Measurements from ENCODE around the gene PRRT1. TPM values are rescaled to one million over a fixed set of nuclear protein-coding genes. Genes with fewer than 3 reads are reported as not detected.
A peak's percentile ranks its signal among the peaks of the same experiment; 100 is the strongest.
"Not testable (repeated sequence)": the region's sequence is repeated elsewhere in the genome, so short reads cannot be mapped to it uniquely, and the experiment has no call there.

The PRRT1 gene
- total and polyA plus RNA-seq, 5 donors from 2014 or later, result 0.13 to 0.55 (median 0.29) TPM; not detected in 1

DNA sequence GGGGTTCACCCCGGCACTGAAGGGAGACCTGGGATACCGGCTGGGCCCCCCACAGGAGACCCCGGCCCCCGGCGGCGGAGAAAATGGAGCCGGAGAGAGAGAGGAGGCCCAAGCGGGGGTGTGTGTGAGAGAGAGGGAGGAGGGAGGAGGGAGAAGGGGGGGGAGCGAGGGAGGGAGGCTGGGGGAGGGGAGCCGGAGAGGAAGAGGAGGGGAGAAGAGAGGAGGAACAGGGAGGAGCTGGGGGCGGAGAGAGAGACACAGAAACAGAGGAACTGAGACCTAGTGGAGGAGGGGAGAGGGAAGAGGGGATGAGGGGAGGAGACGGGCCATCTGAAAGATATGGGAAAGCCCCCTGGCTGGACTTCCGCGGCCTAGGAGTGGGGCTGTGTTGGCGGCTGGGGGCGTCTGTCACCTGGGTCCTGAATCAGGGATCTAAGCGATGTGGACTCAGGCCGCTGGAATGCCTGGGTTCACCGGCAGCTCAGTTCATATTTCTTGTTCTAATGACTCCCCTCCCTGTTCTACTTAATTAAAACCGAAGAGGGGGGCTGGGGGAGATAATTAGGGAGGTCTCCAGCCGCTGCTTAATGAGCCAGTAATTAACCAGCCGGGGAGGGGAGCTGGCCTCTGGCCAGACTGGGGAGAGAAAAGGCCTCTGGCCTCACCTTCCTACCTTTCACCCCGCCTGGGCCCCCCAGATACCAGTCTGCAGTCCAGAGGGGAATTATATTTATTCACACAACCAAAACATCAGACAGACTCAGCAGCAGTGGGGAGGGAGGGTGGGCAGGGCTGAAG, 38.5 kb upstream of the PRRT1 start, which contains the start of gene PBX2:
TSS of gene PBX2 (minus strand) at position 149 of the 798 bp plus-strand sequence. CDS start 287 bp downstream, outside the sequence.
- H3K27me3 ChIP-seq (ENCODE audit: control insufficient read depth, insufficient read depth, low read length), result no peaks in the 10 kb centered on the region
- H3K4me3 ChIP-seq (ENCODE audit: low read depth, low read length), result peak within 1 kb of the TSS; percentile 84
- ATAC-seq (ENCODE audit: low read depth in 2 of 2), result peak; percentile 62 to 71
- DNase-seq, result peak; percentile 76 to 95 (median 76)
- peaks cover 17% of the 10 kb centered on the region for H3K36me3 ChIP-seq (ENCODE audit: control insufficient read depth, insufficient read depth, low read length)
- H3K36me3 Mint-ChIP-seq, result peaks cover 25% of the 10 kb centered on the region
- peak within 1 kb of the TSS; percentile 99 to 100 (median 99) for H3K4me3 Mint-ChIP-seq
- peaks cover 80% of the 10 kb centered on the region for H3K4me1 ChIP-seq (ENCODE audit: control insufficient read depth, insufficient read depth, low read length, poor library complexity, severe bottlenecking)
- H3K4me1 Mint-ChIP-seq, result peaks cover 26 to 68% (median 54%) of the 10 kb centered on the region in 4 donors
- H3K9me3 ChIP-seq (ENCODE audit: control insufficient read depth in 2 of 2, low read length in 2 of 2), result no peaks in the 10 kb centered on the region
- H3K27ac Mint-ChIP-seq, result peak within 1 kb of the TSS; percentile 98 to 99 (median 99)
- H3K9me3 Mint-ChIP-seq, result no peaks in the 10 kb centered on the region
- H3K27ac ChIP-seq (ENCODE audit: insufficient read depth, low read length, poor library complexity, severe bottlenecking), result peak within 1 kb of the TSS; percentile 88
- H3K27me3 Mint-ChIP-seq, result peaks cover 4% of the 10 kb centered on the region

GRCh38 chr6:32189742-32190053, 38.0 kb upstream of the PRRT1 start:
- Histone ChIP-seq H3K27ac (ENCODE audit: insufficient read depth, low read length, poor library complexity, severe bottlenecking) (peak overlapping the region; percentile 88), H3K4me1 (ENCODE audit: control insufficient read depth, insufficient read depth, low read length, poor library complexity, severe bottlenecking) (peaks cover 74% of the 10 kb centered on the region), H3K4me3 (ENCODE audit: low read depth, low read length) (peak overlapping the region; percentile 81), H3K9me3 (ENCODE audit: control insufficient read depth in 2 of 2, low read length in 2 of 2) (no peaks in the 10 kb centered on the region), H3K27me3 (ENCODE audit: control insufficient read depth, insufficient read depth, low read length) (no peaks in the 10 kb centered on the region), H3K36me3 (ENCODE audit: control insufficient read depth, insufficient read depth, low read length) (peaks cover 17% of the 10 kb centered on the region)
- peak overlapping the region; percentile 96 to 99 (median 98) for H3K4me3 Mint-ChIP-seq
- peaks cover 20 to 64% (median 52%) of the 10 kb centered on the region in 4 donors for H3K4me1 Mint-ChIP-seq
- peaks cover 25% of the 10 kb centered on the region for H3K36me3 Mint-ChIP-seq
- peaks cover 4% of the 10 kb centered on the region for H3K27me3 Mint-ChIP-seq
- no peaks in the 10 kb centered on the region for H3K9me3 Mint-ChIP-seq
- no peak for ATAC-seq (ENCODE audit: low read depth in 2 of 2)
- DNase-seq, result no peak
- H3K27ac Mint-ChIP-seq, result peak overlapping the region in 2 of 3 donors; percentile 93 to 99

GRCh38 chr6:32189069-32189741, 37.5 kb upstream of the PRRT1 start:
- peak overlapping the region; percentile 81 for H3K4me3 ChIP-seq (ENCODE audit: low read depth, low read length)
- H3K27ac ChIP-seq (ENCODE audit: insufficient read depth, low read length, poor library complexity, severe bottlenecking), result peak overlapping the region; percentile 88
- peaks cover 17% of the 10 kb centered on the region for H3K36me3 ChIP-seq (ENCODE audit: control insufficient read depth, insufficient read depth, low read length)
- H3K9me3 ChIP-seq (ENCODE audit: control insufficient read depth in 2 of 2, low read length in 2 of 2), result no peaks in the 10 kb centered on the region
- H3K4me1 ChIP-seq (ENCODE audit: control insufficient read depth, insufficient read depth, low read length, poor library complexity, severe bottlenecking), result peaks cover 69% of the 10 kb centered on the region
- Mint-ChIP-seq H3K27ac (peak overlapping the region; percentile 93 to 98 (median 97)), H3K36me3 (peaks cover 25% of the 10 kb centered on the region), H3K27me3 (peaks cover 4% of the 10 kb centered on the region), H3K4me1 (peaks cover 16 to 60% (median 49%) of the 10 kb centered on the region in 4 donors), H3K9me3 (no peaks in the 10 kb centered on the region), H3K4me3 (peak overlapping the region; percentile 94 to 98 (median 96))
- DNase-seq (no peak), ATAC-seq (ENCODE audit: low read depth in 2 of 2) (no peak)
- H3K27me3 ChIP-seq (ENCODE audit: control insufficient read depth, insufficient read depth, low read length), result no peaks in the 10 kb centered on the region

DNA sequence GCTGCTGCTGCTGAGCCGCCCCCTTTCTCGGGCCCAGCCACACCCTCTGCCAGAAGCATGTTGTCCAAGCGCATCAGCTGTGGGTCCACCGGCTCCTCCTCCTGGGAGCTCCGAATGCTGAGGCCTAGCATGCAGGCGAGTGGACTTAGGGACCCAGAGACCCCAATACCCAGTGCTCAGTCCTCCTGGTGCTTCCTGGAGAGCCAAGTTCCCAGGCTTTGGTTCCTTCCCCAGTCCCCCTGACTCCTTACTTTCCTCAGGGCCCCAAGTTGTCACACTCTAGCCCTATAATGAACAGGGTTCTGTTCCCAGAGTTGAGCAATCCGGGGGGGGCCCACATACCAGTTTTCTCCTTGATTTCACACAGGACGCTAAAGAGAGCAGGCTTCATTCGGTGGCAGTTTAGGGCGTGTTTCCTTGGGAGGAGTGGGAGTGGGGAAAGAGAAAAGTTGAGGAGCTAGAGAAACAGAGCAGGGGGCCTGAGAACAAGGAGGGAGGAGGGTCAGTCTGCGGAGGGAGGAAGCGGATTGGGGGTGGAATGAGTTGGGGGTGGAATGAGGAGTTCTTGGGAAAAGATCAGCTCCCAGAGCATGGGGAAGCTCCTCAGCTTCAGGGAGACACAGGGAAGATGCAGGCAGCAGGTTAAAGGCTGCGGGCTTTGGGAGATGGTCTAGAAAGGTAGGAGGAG, 36.8 kb upstream of the PRRT1 start:
- Histone ChIP-seq H3K27ac (ENCODE audit: insufficient read depth, low read length, poor library complexity, severe bottlenecking) (peak overlapping the region; percentile 88), H3K36me3 (ENCODE audit: control insufficient read depth, insufficient read depth, low read length) (peaks cover 21% of the 10 kb centered on the region), H3K9me3 (ENCODE audit: control insufficient read depth in 2 of 2, low read length in 2 of 2) (no peaks in the 10 kb centered on the region), H3K4me1 (ENCODE audit: control insufficient read depth, insufficient read depth, low read length, poor library complexity, severe bottlenecking) (peaks cover 62% of the 10 kb centered on the region), H3K4me3 (ENCODE audit: low read depth, low read length) (peak overlapping the region; percentile 81), H3K27me3 (ENCODE audit: control insufficient read depth, insufficient read depth, low read length) (no peaks in the 10 kb centered on the region)
- ATAC-seq (ENCODE audit: low read depth in 2 of 2) (no peak), DNase-seq (no peak)
- Mint-ChIP-seq H3K4me3 (peak overlapping the region; percentile 94 to 98 (median 96)), H3K27ac (peak overlapping the region; percentile 93 to 98 (median 97)), H3K36me3 (peaks cover 25% of the 10 kb centered on the region), H3K9me3 (no peaks in the 10 kb centered on the region), H3K27me3 (peaks cover 4% of the 10 kb centered on the region), H3K4me1 (peaks cover 10 to 55% (median 43%) of the 10 kb centered on the region in 4 donors)

- H3K9me3 Mint-ChIP-seq; ATAC-seq (ENCODE audit: low read depth in 2 of 2); H3K9me3 ChIP-seq (ENCODE audit: control insufficient read depth in 2 of 2, low read length in 2 of 2); H3K27me3 Mint-ChIP-seq; DNase-seq; H3K27me3 ChIP-seq (ENCODE audit: control insufficient read depth, insufficient read depth, low read length): not testable (repeated sequence)
- Mint-ChIP-seq H3K4me3 (peak overlapping the region; percentile 94 to 98 (median 96)), H3K4me1 (peaks cover 6 to 50% (median 38%) of the 10 kb centered on the region in 4 donors), H3K36me3 (peaks cover 25% of the 10 kb centered on the region), H3K27ac (peak overlapping the region; percentile 81 to 98 (median 97))
- peak overlapping the region; percentile 88 for H3K27ac ChIP-seq (ENCODE audit: insufficient read depth, low read length, poor library complexity, severe bottlenecking)
- peaks cover 27% of the 10 kb centered on the region for H3K36me3 ChIP-seq (ENCODE audit: control insufficient read depth, insufficient read depth, low read length)
- peak overlapping the region; percentile 81 for H3K4me3 ChIP-seq (ENCODE audit: low read depth, low read length)
- peaks cover 60% of the 10 kb centered on the region for H3K4me1 ChIP-seq (ENCODE audit: control insufficient read depth, insufficient read depth, low read length, poor library complexity, severe bottlenecking)
Observed at GRCh38 chr6:32187725-32188380, 36.1 kb upstream of the PRRT1 start.

GRCh38 chr6:32187009-32187709, 35.4 kb upstream of the PRRT1 start:
- Mint-ChIP-seq H3K4me3 (peak overlapping the region; percentile 94 to 98 (median 96)), H3K36me3 (peaks cover 25% of the 10 kb centered on the region), H3K27me3 (peaks cover 4% of the 10 kb centered on the region), H3K27ac (peak overlapping the region; percentile 93 to 98 (median 95)), H3K4me1 (peaks cover 6 to 51% (median 36%) of the 10 kb centered on the region in 4 donors), H3K9me3 (no peaks in the 10 kb centered on the region)
- no peaks in the 10 kb centered on the region for H3K9me3 ChIP-seq (ENCODE audit: control insufficient read depth in 2 of 2, low read length in 2 of 2)
- no peaks in the 10 kb centered on the region for H3K27me3 ChIP-seq (ENCODE audit: control insufficient read depth, insufficient read depth, low read length)
- H3K4me3 ChIP-seq (ENCODE audit: low read depth, low read length), result no peak overlapping the region
- ATAC-seq (ENCODE audit: low read depth in 2 of 2) (no peak), DNase-seq (no peak)
- peaks cover 56% of the 10 kb centered on the region for H3K4me1 ChIP-seq (ENCODE audit: control insufficient read depth, insufficient read depth, low read length, poor library complexity, severe bottlenecking)
- peaks cover 30% of the 10 kb centered on the region for H3K36me3 ChIP-seq (ENCODE audit: control insufficient read depth, insufficient read depth, low read length)
- H3K27ac ChIP-seq (ENCODE audit: insufficient read depth, low read length, poor library complexity, severe bottlenecking), result peak overlapping the region; percentile 67

Measured in CD4-positive, CD25-positive, alpha-beta regulatory T cell (primary cell).